NB4 (cell line): Measurements from ENCODE around the gene CBR3.

Source experiments
- CTCF ChIP-seq: IDR thresholded peaks from one replicate; pipeline ENCODE4 v1.5.1; 2012; ENCODE audit warnings: low read depth, low read length
- MYC ChIP-seq: IDR thresholded peaks from 2 replicates; pipeline ENCODE4 v1.6.1; 2011; ENCODE audit warnings: low read depth, low read length
- POLR2A ChIP-seq: IDR thresholded peaks from 2 replicates; pipeline ENCODE4 v1.6.1; 2011; ENCODE audit warnings: mild to moderate bottlenecking; ENCODE audit not compliant: insufficient read length; ENCODE audit errors: extremely low read depth

GRCh38 chr21:36171336-36171735 lies 36.5 kb downstream of the CBR3 start:
- TF ChIP-seq CTCF (no peak), POLR2A (no peak), MYC (no peak)
